Peyer's patch (tissue), 4 donors: ENCODE data around the gene HCN2. TPM values are rescaled to one million over a fixed set of nuclear protein-coding genes. Genes with fewer than 3 reads are reported as not detected.

Experiments
- DNase-seq, 3 donors: peaks; one replicate each; pipeline ENCODE4 v3.0.0-alpha.2; 2017 to 2019
- H3K27ac ChIP-seq, 4 donors: fragments of 200-600 bp; sonication (generic); one replicate each; pipeline ENCODE4 v1.5.1; 2016 to 2019
- H3K27me3 ChIP-seq, 2 donors: fragments of 200-600 bp; sonication (generic); one replicate each; pipeline ENCODE4 v1.5.1; 2019
- H3K36me3 ChIP-seq, 3 donors: fragments of 200-600 bp; sonication (generic); one replicate each; pipeline ENCODE4 v1.5.1; 2016 to 2019
- H3K4me1 ChIP-seq, 4 donors: fragments of 200-600 bp; sonication (generic); one replicate each; pipeline ENCODE4 v1.5.1; 2016 to 2019
- H3K4me3 ChIP-seq, 4 donors: fragments of 200-600 bp; sonication (generic); 1 replicate in 3 of 4; 2 replicates in 1 of 4; pipeline ENCODE4 v1.5.1; 2016 to 2019; ENCODE audit warnings: mild to moderate bottlenecking in 1 of 4
- H3K9me3 ChIP-seq, 4 donors: fragments of 200-600 bp; sonication (generic); one replicate each; pipeline ENCODE4 v1.5.1; 2016 to 2019; ENCODE audit warnings: mild to moderate bottlenecking in 1 of 4
- POLR2A ChIP-seq, 2 donors: fragments of 450-650 bp; IDR thresholded peaks; one replicate each; pipeline ENCODE4 v1.5.1; 2017; ENCODE audit warnings: antibody characterized with exemption in 2 of 2, mild to moderate bottlenecking in 2 of 2, moderate library complexity in 2 of 2
- total RNA-seq, 4 donors: library from RNA; depleted of rRNA; stranded (reverse); fragments of >200 nt; gene quantifications; one replicate each; pipeline ENCODE4 v1.1.0, GENCODE V29; 2016
- TF ChIP-seq, protein P1 (sequence below), 6 experiments: fragments of 450-650 bp in 4 of 6; fragments of 200-600 bp in 2 of 6; sonication (generic) in 1 of 6; IDR thresholded peaks; one replicate each; pipeline ENCODE4 v1.5.1; 2017 to 2019; ENCODE audit warnings: antibody characterized with exemption in 6 of 6, mild to moderate bottlenecking in 3 of 6, moderate library complexity in 1 of 6

HCN2 gene
- total RNA-seq, 4 donors from 2014 or later: not detected

DNA sequence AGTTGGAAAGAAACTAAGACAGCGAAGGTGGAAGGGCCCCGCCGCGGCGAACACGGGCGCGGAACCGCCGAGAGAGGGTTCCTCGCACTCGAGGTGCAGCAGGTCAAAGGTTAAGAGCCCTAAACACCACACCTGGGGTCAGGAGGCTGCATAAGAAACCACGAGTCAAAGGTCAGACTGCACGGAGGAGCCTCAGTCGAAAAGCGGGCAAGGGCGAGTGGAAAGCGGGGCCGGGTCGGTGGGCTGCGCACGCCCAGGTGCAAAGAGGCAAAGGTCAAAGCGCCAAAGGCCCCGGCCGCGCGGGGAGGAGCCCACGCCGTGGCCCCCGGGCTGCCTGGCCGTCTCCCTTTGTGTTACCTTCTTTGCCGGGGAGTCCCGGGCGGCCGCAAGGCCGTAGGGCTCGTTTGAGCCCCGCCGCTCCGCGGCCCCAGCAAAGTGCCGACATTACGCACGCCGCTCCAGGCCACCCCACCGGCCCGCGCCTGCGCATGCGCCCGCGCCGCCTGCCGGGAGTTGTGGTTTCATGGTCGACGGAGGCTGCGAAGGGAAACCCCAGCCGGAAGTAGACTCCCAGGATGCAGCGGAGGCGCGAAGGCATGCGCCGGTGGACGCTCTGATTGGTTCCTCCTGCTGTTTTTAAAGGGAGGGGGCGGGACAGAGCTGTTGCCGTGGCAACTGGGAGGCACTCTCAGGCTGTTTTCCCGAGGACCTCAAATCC is 43.5 kb downstream of the HCN2 start, which contains the start of gene POLRMT:
Gene POLRMT, minus strand, starts transcription at position 470 of the 718 bp plus-strand sequence. Its CDS starts 25 bp downstream, at position 445.
- Histone ChIP-seq H3K9me3 (no peaks in the 10 kb centered on the region), H3K4me1 (peaks cover 0 to 26% (median 12%) of the 10 kb centered on the region in 4 donors), H3K27ac (peak within 1 kb of the TSS; percentile 63 to 86 (median 84)), H3K4me3 (peak within 1 kb of the TSS; percentile 54 to 99 (median 72)), H3K27me3 (no peaks in the 10 kb centered on the region), H3K36me3 (peaks cover 0 to 31% (median 0%) of the 10 kb centered on the region in 3 donors)
- peak; percentile 97 to 99 (median 98) for DNase-seq
- TF ChIP-seq, protein P1, sequence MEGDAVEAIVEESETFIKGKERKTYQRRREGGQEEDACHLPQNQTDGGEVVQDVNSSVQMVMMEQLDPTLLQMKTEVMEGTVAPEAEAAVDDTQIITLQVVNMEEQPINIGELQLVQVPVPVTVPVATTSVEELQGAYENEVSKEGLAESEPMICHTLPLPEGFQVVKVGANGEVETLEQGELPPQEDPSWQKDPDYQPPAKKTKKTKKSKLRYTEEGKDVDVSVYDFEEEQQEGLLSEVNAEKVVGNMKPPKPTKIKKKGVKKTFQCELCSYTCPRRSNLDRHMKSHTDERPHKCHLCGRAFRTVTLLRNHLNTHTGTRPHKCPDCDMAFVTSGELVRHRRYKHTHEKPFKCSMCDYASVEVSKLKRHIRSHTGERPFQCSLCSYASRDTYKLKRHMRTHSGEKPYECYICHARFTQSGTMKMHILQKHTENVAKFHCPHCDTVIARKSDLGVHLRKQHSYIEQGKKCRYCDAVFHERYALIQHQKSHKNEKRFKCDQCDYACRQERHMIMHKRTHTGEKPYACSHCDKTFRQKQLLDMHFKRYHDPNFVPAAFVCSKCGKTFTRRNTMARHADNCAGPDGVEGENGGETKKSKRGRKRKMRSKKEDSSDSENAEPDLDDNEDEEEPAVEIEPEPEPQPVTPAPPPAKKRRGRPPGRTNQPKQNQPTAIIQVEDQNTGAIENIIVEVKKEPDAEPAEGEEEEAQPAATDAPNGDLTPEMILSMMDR (IDR thresholded peaks at IDR 0.05): peak in 4 of 6 experiments; percentile 9 to 46 (median 30)
- TF ChIP-seq POLR2A (IDR thresholded peaks at IDR 0.05): peak; percentile 35 to 50

DNA sequence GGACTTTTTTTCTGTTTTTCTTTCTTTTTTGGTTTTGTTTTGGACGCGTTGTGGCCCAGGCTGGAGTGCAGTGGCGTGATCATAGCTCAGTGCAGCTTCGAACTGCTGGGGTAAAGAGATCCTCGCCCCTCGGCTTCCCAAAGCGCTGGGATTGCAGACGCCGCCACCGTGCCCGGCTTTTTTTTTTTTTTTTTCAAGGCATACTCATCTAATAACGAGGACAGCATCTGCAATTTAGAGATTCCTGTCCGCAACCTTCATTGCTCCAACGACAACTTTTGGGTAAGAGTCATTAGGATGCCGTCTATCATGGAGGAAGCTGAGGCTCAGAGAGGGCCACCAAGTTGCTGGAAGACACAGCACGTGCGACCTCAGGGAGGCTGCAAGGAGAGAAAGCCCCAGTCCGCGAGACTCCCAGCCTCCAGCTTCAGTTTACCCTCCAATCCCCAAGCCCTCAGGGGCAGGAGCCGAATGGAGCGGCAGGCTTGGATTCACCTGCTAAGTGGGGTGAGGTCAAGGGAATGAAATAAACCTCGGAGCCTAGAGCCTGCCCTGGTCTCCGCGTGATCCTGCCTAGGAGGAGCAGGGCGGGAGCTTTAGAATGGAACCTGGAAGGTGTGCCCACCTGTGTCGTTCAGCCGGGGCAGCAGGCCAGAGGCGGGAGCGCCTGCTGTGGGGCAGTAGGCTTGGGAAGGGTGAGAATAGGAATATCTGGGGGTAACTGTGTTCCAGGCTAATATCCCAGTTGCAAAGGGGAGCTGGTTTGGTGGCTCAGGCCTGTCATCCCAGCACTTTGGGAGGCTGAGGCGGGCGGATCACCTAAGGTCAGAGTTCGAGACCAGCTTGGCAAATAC is 44.3 kb downstream of the HCN2 start:
- H3K27me3 ChIP-seq: no peaks in the 10 kb centered on the region
- no peaks in the 10 kb centered on the region for H3K9me3 ChIP-seq
- peak overlapping the region; percentile 54 to 99 (median 72) for H3K4me3 ChIP-seq
- no peak for DNase-seq
- H3K27ac ChIP-seq: peak overlapping the region in 2 of 4 donors; percentile 44 to 86
- no peak for TF ChIP-seq POLR2A (IDR thresholded peaks at IDR 0.05)
- TF ChIP-seq, protein P1 (IDR thresholded peaks at IDR 0.05): no peak
- peaks cover 0 to 31% (median 15%) of the 10 kb centered on the region in 4 donors for H3K4me1 ChIP-seq
- H3K36me3 ChIP-seq: peaks cover 0 to 23% (median 0%) of the 10 kb centered on the region in 3 donors

DNA sequence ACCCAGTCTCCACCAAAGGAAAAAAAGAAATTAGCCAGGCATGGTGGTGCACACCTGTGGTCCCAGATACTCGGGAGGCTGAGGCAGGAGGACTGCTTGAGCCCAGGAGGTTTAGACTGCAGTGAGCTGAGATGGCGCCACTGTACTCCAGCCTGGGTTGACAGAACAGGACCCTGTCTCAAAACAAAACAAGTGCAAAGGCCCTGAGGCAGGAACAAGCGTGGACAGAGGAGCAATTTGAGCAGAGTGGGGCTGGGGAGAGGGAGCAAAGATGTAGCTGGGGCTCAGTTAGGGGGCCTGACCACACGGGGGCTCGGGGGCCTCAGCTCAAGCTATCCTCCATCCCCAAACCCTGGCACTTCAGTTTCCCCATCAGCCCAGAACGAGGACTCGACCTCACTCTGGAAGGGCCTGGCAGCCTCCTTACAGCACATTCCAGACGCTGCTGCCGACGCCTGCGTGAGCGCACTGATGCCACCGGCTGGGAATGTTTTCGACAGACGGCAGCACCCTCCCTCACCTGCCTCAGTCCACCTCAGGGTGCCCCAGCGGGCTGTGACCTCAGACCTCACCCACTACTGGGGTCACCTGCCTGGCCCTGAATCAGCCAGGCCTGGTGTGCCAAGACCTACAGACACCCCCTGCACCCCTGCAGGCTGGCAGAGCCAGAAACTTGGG is 45.4 kb downstream of the HCN2 start:
- no peaks in the 10 kb centered on the region for H3K9me3 ChIP-seq
- peaks cover 0 to 12% (median 0%) of the 10 kb centered on the region in 3 donors for H3K36me3 ChIP-seq
- peaks cover 0 to 36% (median 20%) of the 10 kb centered on the region in 4 donors for H3K4me1 ChIP-seq
- H3K27me3 ChIP-seq: no peaks in the 10 kb centered on the region
- H3K4me3 ChIP-seq: no peak overlapping the region
- TF ChIP-seq, protein P1 (IDR thresholded peaks at IDR 0.05): no peak
- TF ChIP-seq POLR2A (IDR thresholded peaks at IDR 0.05): no peak
- no peak for DNase-seq
- H3K27ac ChIP-seq: no peak overlapping the region

DNA sequence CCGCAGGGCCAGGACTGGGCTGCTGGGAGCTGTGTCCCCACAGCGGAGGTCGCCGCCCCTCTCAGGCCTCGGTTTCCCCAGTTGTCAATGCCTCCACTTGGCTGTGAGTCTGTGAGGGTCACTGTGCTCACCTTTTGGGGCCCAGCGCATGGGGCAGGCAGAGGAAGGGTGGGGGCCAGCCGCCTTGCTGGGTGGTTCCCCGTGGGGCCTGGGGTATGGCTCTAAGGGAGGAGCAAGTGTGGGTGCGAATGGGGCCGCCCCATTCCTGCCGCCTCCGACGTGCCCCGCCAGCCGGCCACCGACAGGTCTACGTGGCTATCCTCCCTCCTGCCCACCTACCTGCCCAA is 49.2 kb downstream of the HCN2 start:
- Histone ChIP-seq H3K9me3 (no peaks in the 10 kb centered on the region), H3K27me3 (no peaks in the 10 kb centered on the region), H3K27ac (no peak overlapping the region), H3K36me3 (no peaks in the 10 kb centered on the region), H3K4me3 (peak overlapping the region; percentile 23 to 64 (median 54)), H3K4me1 (peaks cover 0 to 25% (median 11%) of the 10 kb centered on the region in 4 donors)
- no peak for DNase-seq
- TF ChIP-seq, protein P1 (IDR thresholded peaks at IDR 0.05): no peak
- no peak for TF ChIP-seq POLR2A (IDR thresholded peaks at IDR 0.05)
